SW 1271 (cell line): ENCODE results near the gene PLEKHA8.

Experiments
- DNase-seq, 2 experiments: peaks; one replicate each; lab custom pipeline; 2025; lab: John Stamatoyannopoulos, UW

The PLEKHA8 gene

DNA sequence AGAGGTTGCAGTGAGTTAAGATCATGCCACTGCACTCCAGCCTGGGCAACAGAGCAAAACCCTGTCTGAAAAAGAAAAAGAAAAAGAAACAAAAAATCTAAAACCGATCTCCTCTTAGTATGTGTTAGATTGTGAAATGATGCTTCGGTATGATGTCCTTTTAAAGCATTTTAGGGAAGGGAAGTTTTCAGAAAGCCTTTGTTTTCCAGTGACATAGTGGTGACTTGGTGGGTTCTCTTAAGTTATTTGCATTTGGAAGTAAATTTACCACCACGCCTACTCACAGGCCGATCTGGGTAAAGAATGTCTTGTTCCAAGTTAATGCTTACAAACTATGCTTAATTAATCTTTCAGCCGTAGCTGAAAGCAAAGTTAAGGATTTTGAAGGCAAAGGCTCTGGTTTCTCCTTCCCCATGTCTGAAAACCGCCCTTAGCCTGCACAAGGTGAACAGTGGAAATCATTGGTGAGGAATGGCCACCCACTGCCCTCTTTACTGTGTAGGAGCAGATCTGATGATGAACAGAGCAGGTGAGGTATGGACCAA lies 117.3 kb downstream of the PLEKHA8 start:
- DNase-seq = no peak

DNA sequence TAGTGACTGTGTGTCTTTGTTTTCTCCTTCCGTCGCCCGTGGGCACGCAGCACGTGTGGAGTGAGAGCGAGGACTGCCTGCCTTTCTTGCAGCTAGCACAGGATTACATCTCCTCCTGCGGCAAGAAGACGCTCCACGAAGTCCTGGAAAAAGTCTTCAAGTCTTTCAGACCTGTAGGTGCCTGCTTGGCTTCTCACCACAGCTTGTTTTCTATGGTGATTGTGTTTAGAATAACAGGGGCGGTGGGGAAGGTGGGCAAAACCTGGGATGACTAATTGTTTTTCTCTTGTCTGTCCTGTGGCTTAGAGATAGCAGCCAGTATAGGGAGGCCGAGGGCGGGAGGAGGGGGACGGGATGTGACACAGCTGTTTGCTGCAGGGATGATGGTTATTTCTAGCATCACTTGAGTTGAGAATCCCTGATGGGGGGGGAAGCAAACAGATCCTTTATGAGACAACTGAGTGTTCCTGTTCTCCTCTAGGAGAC lies 118.0 kb downstream of the PLEKHA8 start:
- no peak for DNase-seq

DNA sequence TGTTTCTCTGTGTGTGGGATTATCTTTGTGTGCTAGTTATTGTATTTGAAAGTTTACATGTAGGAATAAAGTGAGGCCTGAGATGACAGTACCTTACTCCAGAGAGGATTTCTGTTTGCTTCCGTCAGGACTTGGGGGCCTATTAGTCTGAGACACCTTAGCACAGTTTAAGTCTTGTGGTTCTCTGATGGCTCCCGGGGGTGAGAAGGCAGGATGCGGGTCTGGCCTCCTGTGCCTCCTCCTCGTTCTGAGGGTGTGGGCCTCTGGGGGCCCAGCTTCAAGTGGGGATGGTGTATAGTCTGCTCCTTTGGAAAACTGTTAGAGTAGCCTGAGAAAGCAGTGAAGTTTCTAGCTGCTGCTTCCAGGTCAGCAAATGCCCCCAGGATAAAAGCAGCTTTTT lies 119.0 kb downstream of the PLEKHA8 start:
- no peak for DNase-seq

DNA sequence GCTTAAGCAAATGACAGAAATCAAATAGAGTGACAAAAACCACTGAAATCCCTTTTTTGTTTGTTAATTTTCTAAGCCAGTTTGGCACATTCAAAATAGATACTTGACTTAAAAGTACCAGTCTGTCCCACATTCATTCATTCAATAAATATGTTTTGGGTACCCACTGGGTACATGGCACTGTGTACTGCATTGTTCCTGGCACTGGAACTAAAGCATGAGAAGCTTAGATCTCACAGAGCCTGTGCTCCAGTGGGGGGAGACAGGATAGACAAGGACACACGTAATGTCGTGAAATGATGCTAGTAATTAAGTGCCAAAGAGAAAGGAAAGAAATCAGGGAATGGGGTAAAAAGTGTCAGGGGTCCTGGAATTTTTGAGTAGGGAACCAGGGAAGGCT lies 119.6 kb downstream of the PLEKHA8 start:
- no peak for DNase-seq

DNA sequence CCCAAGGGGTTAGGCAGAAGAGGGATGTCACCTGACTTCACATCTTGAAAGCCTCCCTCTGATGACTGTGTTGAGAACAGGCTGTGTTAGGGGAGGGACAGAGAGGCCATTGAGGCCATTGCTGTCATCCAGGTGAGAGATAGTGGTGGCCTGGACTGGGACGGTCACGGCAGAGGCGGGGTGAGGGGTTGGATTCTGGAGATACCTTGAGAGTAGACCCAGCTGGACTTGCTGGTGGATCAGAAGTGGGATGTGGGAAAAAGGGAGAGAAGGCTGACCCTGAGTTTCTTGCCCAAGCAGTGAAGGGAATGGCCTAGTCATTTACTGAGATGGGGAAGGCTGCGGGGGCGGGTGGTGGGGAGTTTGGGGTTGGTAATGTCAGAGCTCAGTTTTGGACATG lies 120.2 kb downstream of the PLEKHA8 start:
- DNase-seq = no peak

DNA sequence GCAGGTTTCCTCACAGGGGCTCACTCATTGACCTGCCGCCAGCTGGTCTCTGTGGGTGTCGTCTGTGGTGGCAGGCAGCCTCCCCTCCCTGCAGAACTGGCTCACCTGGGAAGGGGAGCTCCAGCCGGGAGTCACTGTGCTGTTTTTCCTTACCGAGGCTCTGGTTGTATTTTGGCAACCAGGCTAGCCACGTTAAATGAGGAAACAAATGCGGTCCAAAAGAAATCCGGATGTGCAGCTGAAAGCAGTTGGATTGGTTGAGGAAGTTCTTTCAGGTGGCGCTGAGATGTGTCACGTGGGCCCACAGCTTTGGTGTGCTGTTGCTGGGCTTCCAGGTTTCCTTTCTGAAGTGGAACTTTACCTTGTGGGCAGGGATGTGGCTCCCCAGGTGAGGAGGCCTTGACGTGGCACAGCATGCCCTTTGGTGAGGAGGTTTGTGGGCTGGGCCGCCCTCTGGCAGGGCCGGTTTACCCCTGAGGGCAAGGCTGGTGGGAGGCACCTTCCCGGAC lies 120.8 kb downstream of the PLEKHA8 start:
- DNase-seq = no peak

DNA sequence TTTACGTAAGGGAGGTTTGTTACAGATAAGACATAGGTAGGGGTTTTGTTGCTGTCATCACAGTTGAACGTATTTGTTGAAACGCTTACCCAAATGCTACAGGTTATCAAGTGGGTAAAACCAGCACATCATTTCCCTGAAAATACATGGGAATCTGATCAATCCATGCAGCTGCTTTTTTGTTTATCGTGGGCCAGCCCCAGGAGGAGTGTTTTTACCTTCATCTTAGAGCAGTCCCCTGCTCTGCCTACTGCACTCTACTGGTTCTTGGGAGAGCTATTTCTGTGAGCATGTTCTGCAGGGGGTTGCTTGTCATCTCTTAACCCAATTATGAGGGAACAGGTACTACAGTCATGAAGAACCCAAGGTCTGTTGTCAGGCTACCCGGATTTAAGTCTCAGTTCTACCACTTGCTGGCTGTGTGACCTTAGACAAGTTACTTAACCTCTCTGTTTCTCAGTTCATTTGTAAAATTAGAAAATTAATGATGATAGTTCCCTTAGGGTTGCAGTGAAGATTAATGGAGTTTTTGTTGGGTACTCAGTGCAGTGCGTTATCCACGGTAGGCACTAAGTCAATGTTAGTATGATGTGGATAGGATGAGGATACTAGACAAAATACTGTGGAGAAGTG lies 121.5 kb downstream of the PLEKHA8 start:
- DNase-seq = no peak

DNA sequence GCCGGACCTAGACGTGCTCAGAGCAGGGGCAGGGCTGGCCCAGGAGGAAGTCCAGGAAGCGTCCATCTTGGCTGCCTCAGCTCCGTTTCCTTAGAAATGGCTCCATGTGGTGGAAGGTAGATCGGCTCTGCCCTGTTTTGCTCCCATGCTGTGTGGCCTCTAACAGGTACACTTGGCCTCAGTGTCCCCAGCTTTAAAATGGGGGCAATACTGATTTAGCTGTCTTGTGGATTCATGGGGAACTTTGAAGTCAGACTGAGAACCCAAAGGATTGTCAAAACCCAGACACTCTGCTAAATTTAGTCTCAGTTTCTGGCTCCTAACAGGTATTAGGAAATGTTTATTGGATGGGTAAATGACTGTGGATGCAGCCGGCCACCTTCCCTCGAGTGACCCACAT lies 122.5 kb downstream of the PLEKHA8 start:
- no peak for DNase-seq

DNA sequence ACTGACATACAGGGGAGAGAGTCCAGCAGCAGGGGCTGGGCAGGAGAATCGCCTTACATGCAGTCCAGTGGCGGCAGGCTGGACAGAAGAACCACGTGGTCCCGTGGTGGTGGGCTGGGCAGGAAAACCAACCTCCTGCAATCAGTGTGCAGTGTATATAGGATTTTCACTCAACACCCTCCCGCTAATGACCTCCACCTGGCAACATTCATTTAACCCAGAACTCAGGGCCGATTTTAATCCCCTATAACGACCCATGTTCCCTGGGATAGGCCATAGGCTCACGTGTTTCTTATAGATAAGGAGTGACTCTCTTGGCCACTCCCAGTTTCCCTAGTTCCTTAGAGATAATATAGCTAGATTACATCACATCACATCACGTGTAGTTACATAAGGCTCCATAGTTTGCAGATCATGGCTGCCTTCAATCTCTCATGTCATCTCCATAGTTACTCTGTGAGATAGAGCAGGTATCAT lies 125.9 kb downstream of the PLEKHA8 start:
- no peak for DNase-seq

DNA sequence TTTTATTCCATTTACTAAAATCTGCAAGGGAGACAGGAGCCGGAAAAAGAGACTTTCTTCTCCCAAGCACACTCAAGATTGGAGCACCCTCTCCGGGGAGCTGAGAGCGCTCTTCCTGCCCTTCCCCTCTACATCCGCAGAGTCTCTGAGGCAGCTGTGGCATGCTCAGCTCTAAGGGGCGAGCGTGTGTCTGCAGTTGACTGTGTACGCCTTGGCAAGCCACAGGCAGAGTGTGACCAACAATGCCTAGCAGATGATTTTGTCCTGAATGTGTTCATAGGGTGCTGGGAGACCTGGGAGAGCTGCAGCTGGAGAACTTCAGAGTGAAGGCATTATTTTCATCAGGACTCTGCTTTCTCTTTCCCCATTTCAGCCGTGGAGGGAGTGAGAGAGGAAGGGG lies 127.3 kb downstream of the PLEKHA8 start:
- DNase-seq = no peak

DNA sequence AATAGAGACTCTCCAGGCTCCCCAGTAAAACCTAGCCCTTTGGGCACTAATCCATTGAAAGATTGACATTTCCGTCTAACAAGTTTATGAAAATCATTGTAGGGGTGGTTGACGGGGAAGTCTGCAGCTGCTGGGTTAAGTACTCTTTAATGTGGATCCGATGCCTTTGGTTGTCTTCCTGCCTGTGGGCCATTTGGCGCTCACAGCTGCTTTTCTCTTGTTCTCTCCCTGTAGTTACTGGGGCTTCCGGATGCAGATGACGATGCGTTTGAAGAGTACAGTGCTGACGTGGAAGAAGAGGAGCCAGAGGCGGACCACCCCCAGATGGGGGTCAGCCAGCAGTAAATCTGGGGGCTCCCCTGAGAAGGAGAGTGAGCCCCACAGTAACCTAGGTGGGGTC lies 129.0 kb downstream of the PLEKHA8 start:
- DNase-seq = no peak

DNA sequence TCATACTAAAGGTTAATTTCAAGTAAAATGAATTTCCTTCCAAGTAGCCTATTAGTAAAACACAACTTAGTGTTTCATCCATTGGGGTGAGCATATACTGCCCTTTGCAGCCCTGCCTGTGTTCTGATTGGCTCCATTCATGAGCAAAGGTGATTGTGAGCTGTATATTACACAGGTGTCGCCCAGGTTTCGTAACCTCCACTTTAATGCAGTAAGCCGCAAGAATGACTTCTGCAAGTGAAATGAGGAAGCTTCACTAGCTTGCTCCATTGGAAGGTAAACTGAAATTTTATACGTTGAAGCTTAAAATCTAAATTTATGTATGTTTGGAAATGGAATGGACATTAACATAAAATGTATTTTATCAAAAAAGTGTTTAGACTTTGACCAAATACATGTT lies 131.0 kb downstream of the PLEKHA8 start:
- DNase-seq = no peak

DNA sequence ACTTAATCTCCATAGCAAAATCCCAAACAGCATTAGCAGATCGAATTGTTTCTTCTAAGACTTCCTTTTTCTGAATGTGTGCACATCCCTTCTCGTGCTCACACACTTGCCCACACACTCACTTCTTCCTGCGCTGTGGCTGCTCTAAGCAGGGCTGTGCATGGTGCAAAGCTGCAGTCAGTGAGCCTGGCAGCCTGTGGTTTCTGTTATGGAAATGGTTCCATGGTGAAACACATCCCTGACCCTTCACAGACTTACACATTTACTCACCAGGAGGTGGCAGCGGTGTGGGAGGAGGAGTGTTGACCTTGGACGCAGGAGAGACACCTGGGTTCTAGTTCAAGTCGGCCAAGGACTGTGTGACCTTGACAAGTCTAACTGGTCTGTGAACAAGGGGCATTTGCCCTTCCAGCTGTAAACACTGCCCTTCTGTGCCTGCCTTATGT lies 131.5 kb downstream of the PLEKHA8 start:
- DNase-seq = peak in 1 of 2 experiments; percentile 10

DNA sequence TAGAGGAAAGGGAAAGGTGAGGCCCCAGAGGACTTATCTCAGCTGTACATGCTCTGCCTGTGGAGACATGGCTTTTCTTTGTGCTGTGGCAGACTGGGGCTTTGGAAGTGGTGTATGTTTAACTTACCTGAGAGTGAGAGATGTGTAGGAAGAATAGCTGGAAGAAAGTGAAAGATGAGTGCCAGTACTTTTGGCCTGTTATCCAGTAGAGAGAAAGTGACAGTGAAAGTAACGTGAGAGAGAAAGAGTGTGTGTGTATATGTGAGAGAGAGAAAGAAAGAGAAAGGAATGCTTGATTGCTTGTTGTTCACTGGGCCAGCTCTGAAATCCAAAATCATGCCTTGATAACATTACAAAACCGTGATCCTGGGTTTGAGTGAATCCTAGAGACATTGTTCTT lies 132.1 kb downstream of the PLEKHA8 start:
- DNase-seq = no peak

DNA sequence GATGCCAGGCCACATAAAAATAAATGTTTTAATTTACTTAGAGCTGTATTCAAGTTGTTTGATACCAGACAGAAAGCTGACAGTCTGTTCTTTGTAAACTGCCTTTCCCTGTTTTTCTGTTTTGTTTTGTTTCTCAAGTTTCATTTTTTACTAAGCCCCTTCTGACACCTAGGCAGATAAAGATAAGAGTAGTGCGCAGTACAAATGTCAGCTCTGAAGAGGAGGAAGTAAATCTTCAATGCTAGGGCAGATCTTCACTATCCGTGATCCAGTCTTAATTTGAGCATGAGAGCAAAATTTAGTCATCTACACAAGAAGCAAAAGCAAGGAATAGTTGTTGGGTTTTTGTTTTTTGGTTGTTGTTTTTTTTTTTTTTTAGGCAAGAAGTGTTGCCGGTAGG lies 133.9 kb downstream of the PLEKHA8 start:
- no peak for DNase-seq

DNA sequence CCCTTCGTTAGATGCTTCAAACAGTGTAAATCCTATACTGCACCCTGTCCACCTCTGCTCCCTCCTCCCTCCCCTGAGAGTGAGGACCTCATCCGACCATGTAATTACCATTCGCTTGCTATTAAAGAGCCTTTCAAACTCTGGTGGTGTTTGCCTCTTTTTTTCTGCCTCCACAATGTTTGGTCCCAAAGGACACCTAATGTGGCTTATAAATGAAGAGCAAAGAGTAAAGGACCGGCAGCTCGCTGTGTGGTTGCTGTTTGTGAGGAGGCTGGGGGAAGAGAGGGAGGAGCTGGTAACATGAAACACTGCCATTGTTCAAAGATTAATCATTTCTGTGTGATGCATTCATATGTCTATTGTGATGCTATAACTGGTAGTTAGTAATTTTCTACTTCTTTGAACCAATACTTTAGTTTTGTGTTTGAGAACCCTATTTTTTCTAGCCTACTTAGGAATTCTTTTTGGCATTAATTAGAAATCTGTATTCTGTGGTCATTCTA lies 134.5 kb downstream of the PLEKHA8 start:
- no peak for DNase-seq

DNA sequence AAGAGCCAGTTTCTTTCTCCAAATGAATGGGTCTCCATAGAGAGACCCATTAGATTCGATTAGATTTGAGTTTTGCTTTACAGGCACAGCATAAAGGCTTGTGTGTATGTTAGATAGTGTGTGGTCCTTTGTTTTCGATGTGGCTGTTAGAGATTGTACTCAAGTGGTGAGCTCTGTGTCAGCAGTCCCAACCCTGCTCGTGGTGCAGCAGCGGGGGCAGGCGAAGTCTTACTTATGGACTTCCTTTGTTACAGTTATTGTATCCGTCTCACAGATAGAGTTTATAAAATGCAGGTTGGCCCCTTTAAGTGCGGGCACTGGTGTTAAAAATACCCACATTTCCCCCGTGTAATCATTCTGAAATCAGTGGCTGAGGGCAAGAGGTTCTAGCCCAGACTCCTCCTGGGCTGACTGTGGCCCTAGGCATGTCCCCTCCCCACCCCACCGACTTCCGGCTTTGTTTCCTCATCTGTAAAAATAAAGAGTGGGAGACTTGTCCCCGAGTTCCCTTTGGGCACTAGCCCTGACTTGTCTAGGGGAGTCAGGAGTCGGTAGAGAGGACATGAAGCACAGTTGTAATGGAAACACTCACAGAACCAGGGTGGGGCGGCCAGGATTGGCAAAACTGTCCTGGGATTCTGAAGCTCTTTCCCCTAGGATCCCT lies 135.2 kb downstream of the PLEKHA8 start:
- DNase-seq = no peak

DNA sequence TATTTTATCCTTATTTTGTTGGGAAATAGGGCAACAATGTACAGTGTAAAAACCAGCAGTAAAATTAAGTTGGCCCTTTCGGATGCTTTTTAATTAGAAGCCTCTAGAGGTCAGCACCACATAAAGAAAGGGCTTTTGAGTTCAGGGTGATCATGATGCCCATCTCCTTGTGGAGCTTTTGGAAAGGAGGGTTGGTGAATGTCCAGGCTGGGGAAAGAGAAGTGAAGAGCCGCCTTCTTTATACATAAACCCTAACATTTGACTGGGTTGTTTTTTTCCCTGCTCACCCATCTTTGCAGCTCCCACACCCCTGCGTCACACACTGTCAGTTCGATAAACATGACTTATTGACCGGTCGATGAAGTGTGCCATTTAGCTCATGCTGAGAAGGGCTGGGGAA lies 136.4 kb downstream of the PLEKHA8 start:
- DNase-seq = peak in 1 of 2 experiments; percentile 35

DNA sequence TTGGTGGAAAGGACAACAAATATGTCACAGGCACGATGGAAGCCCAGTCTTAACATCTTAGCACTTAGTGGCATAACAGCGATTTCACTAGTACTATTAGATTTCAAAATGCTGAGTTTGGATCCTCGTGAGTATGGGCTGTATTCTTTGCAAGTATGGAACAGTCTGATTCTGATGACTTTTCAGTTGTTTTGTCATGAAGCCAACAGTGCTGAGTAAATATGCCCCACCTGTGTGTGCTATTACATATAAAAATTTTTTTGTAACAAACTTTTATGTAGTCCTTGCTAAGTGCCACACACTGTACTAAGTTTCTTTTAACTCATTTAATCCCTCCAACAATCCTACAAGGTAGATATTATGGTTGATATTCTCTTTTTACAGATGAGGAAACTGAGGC lies 137.4 kb downstream of the PLEKHA8 start:
- no peak for DNase-seq

DNA sequence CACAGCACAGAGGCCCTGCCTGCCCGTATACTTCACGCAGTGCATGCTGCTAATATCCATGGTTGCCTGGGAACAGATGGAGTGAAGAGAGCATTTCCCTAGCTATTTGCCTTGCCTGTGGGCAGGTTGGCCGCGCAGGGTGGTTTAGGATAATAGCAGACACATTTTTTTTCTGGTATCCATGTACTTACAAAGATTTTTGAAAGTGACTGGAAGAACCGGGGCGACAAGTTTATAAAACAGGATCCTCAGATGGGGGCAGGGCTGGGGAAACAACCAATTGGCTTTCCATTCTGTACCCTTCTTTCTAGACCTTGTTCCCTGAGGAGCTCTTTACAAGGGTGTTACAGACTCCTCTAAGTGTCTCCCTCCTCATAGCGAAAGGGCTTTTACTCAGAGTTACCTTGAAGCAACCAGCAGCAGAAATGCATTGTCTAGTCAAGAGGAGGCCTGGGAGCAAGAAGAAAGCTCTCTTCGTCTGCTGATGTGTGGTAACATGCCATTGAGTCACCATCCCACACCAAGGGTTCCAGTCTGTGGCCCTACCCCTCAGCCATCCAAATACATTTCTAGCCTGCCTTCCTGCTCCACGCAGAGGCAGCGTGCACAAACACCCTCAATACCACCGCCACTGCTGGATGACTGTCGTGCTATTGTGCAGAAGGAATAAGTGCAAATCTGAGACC lies 138.1 kb downstream of the PLEKHA8 start:
- no peak for DNase-seq

DNA sequence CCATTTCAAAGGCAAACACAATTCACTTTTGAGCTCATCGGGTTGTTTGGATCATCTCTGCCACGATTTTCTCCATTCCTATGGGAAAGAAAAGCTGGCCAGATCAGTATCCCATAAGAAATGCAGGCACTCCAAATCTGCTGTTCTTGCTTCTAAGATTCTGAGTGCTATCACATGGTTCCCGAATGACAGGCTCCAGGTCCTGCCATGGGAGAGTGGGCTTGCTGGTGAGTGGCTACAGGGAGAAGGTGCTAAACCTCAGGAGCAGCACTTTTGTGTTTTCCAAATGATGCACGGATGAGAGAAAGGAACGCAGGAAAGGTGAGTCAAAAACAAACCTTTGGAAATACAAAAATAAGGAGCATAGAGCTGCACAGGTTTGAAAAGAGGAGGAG lies 138.6 kb downstream of the PLEKHA8 start:
- no peak for DNase-seq

DNA sequence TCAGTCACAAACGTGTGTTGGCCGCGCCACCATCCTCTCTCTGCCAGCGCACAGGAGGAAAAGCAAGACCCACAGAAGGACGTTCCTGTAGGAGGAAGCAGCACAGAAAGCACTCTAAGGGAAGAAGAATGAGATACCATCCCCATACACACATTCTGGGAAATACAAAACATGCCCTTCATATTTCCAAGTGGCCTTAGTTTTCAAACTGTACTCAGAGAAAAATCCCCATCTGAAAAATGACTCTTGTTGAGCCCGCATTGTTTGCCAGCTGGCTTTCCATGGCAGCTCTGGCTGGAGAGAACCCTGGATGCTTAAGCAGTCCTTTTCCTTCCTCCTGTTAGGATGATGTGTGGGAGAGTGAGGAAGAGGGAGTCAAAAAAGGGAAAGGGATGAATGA lies 139.7 kb downstream of the PLEKHA8 start:
- DNase-seq = no peak
